Neural progenitor cell (in vitro differentiated cells): Measurements from ENCODE around the gene XPO4.

Source experiments
- EZH2 ChIP-seq: fragments of 200-600 bp; sonication (generic); IDR thresholded peaks from 2 replicates; pipeline ENCODE4 v1.6.1; 2017; ENCODE audit warnings: antibody characterized with exemption, mild to moderate bottlenecking, moderate library complexity
- TF ChIP-seq, protein P1 (sequence below): fragments of 200-600 bp; sonication (generic); IDR thresholded peaks from 2 replicates; pipeline ENCODE4 v1.5.1; 2017; ENCODE audit warnings: antibody characterized with exemption, mild to moderate bottlenecking

- TF ChIP-seq, protein P1, sequence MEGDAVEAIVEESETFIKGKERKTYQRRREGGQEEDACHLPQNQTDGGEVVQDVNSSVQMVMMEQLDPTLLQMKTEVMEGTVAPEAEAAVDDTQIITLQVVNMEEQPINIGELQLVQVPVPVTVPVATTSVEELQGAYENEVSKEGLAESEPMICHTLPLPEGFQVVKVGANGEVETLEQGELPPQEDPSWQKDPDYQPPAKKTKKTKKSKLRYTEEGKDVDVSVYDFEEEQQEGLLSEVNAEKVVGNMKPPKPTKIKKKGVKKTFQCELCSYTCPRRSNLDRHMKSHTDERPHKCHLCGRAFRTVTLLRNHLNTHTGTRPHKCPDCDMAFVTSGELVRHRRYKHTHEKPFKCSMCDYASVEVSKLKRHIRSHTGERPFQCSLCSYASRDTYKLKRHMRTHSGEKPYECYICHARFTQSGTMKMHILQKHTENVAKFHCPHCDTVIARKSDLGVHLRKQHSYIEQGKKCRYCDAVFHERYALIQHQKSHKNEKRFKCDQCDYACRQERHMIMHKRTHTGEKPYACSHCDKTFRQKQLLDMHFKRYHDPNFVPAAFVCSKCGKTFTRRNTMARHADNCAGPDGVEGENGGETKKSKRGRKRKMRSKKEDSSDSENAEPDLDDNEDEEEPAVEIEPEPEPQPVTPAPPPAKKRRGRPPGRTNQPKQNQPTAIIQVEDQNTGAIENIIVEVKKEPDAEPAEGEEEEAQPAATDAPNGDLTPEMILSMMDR = no peak
- TF ChIP-seq EZH2 = peak; percentile 25
Observed at GRCh38 chr13:20901668-20902437, 693 bp downstream of the XPO4 start.
